ENCODE results near the gene WNT9A. TPM values are rescaled to one million over a fixed set of nuclear protein-coding genes. Genes with fewer than 3 reads are reported as not detected.

The WNT9A gene
- total RNA-seq, 1 experiment from 2014 or later = 0.24 TPM

DNA sequence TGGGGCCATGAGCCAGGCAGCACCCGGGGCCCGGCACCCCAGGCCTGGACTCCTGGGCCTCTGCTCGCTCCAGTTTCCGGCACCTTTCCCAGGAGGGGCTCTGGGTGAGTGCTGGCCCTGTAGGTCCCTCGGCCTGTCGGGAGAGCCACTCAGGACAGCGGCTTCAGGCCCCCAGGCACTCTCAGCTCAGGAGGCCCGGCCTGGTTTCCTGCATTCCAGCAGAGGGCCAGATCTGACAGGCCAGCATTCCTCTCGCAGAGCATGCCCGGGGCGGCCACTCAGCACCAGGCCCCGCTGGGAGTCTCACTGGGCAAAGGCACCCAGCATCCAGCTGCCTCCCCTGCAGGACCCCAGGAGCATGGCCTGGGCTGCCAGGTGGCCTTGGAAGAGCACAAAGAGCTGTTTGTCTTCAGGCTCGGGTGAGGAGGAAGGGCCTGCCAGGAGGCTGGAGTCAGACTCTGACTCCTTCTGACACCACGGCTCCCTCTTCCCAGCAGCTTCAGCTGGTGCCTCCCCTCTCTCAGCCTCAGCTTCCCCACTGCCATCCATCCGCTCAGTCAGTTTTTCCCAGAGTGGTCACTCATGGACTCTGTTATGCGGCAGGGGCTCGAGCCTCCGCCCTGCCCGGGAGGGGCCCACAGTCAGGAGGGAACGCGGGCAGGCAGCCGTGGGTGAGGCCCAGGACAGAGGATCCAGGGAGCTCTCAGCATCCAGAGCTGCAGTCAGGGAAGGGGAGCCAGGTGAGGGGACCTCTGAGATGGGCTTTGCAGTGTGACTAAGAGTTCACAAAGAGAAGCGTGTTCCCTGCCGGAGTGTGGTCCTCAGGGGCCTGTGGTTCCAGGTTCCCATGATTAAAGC, 51.7 kb downstream of the WNT9A start:
- intact Hi-C loops (cut with micrococcal nuclease; ENCODE audit: unreplicated experiment) = no loop called here
- H3K27me3 Mint-ChIP-seq (ENCODE audit: unreplicated experiment) = peaks cover 49% of the 10 kb centered on the region
- CTCF ChIA-PET = interaction anchor here (0.6 to 0.9 kb wide), 2 partner anchors 8 to 1185 kb away, joined by 3 to 4 read pairs; no protein-coding TSS in a partner anchor
- TF ChIP-seq CTCF (IDR thresholded peaks at IDR 0.05; ENCODE audit: unreplicated experiment) = no peak
- H3K9me3 Mint-ChIP-seq (ENCODE audit: low read depth, unreplicated experiment) = no peaks in the 10 kb centered on the region
- H3K4me3 Mint-ChIP-seq (ENCODE audit: low read depth, unreplicated experiment) = no peak overlapping the region
- peak; percentile 46 for DNase-seq
- BruUV-seq (replicated peaks) = no TSS peak
- no peak overlapping the region for H3K27ac Mint-ChIP-seq (ENCODE audit: unreplicated experiment)
- H3K36me3 Mint-ChIP-seq (ENCODE audit: insufficient read depth, unreplicated experiment) = no peaks in the 10 kb centered on the region
- no peaks in the 10 kb centered on the region for H3K4me1 Mint-ChIP-seq (ENCODE audit: low read depth, unreplicated experiment)

GRCh38 chr1:227894831-227895451, 52.8 kb downstream of the WNT9A start:
- peak; percentile 0 for DNase-seq
- intact Hi-C loops (cut with micrococcal nuclease; ENCODE audit: unreplicated experiment) = no loop called here
- no TSS peak for BruUV-seq (replicated peaks)
- Mint-ChIP-seq H3K36me3 (ENCODE audit: insufficient read depth, unreplicated experiment) (no peaks in the 10 kb centered on the region), H3K4me3 (ENCODE audit: low read depth, unreplicated experiment) (no peak overlapping the region), H3K9me3 (ENCODE audit: low read depth, unreplicated experiment) (no peaks in the 10 kb centered on the region), H3K27me3 (ENCODE audit: unreplicated experiment) (peaks cover 38% of the 10 kb centered on the region), H3K4me1 (ENCODE audit: low read depth, unreplicated experiment) (no peaks in the 10 kb centered on the region), H3K27ac (ENCODE audit: unreplicated experiment) (no peak overlapping the region)
- CTCF ChIA-PET = no interaction called here
- TF ChIP-seq CTCF (IDR thresholded peaks at IDR 0.05; ENCODE audit: unreplicated experiment) = no peak

DNA sequence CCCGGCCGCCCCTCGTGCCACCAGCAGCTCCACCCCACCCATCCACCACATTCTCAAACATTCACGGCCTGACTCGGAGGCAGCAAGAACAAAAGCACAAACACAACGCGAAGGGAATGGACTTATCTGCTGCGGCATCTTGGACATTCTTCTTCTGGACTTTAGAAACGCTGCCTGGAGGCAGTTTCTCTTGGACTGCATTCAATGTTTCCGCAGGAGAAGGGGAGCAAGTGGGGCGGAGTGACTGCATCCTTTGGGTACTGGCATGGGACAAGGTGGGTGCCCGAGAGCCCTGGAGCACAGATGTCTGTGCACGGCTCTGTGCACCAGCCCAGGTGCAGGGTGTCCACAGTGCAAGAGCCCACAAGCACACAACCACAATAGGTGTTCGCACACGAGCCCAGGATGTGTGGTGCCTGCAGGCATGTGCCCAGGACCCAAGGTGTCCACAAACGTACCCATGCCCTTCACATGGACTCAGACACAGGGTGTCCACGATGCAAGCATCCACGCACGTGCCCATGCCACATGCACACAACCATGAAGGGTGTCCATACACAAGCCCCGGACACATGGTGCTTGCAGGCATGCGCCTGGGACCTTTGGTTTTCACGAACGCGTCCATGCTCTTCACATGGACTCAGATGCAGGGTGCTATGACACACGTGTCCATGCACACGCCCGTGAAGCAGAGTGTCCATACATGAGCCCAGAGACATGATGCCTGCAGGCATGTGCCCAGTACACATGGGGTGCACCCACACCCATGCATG, 53.6 kb downstream of the WNT9A start:
- Mint-ChIP-seq H3K27ac (ENCODE audit: unreplicated experiment) (no peak overlapping the region), H3K36me3 (ENCODE audit: insufficient read depth, unreplicated experiment) (no peaks in the 10 kb centered on the region)
- no TSS peak for BruUV-seq (replicated peaks)

More for the DNA sequence above, 53.6 kb downstream of the WNT9A start:
- CTCF ChIA-PET = no interaction called here
- DNase-seq = peak; percentile 0
- no peak for TF ChIP-seq CTCF (IDR thresholded peaks at IDR 0.05; ENCODE audit: unreplicated experiment)
- Mint-ChIP-seq H3K27me3 (ENCODE audit: unreplicated experiment) (peaks cover 30% of the 10 kb centered on the region), H3K4me1 (ENCODE audit: low read depth, unreplicated experiment) (no peaks in the 10 kb centered on the region), H3K4me3 (ENCODE audit: low read depth, unreplicated experiment) (no peak overlapping the region), H3K9me3 (ENCODE audit: low read depth, unreplicated experiment) (no peaks in the 10 kb centered on the region)
- intact Hi-C loops (cut with micrococcal nuclease; ENCODE audit: unreplicated experiment) = no loop called here
